CD14-positive monocyte (primary cell): ENCODE results near the gene IGFALS. TPM values are rescaled to one million over a fixed set of nuclear protein-coding genes. Genes with fewer than 3 reads are reported as not detected.

ENCODE experiments used
- DNase-seq, 3 donors: peaks; one replicate each; pipeline ENCODE4 v3.0.0-alpha.2; 2011 to 2022
- H2AFZ ChIP-seq: 2 replicates; pipeline ENCODE4 v1.6.0; 2012; ENCODE audit warnings: mild to moderate bottlenecking, low read depth, low read length, inconsistent platforms; ENCODE audit not compliant: insufficient read depth, poor library complexity, severe bottlenecking
- H3K27ac ChIP-seq, 2 donors: 1 replicate in 1 of 2; 2 replicates in 1 of 2; pipeline ENCODE4 v1.5.1; 2012 to 2013; ENCODE audit warnings: low read length in 2 of 2, control low read depth in 1 of 2, inconsistent platforms in 1 of 2, low read depth in 1 of 2, mild to moderate bottlenecking in 1 of 2
- H3K27me3 ChIP-seq, 2 donors: one replicate each; pipeline versions ENCODE4 v1.6.0 to v1.6.1; 2011 to 2013; ENCODE audit warnings: low read length in 2 of 2; ENCODE audit not compliant: control insufficient read depth in 2 of 2, insufficient read depth in 2 of 2
- H3K36me3 ChIP-seq, 2 donors: replicated peaks in 1 of 2; 1 replicate in 1 of 2; 2 replicates in 1 of 2; pipeline versions ENCODE4 v1.5.1 to v1.6.1; 2012 to 2013; ENCODE audit warnings: low read length in 2 of 2, control low read depth in 1 of 2, inconsistent platforms in 1 of 2, mild to moderate bottlenecking in 1 of 2; ENCODE audit not compliant: insufficient read depth in 2 of 2, control insufficient read depth in 1 of 2
- H3K4me1 ChIP-seq, 2 donors: 1 replicate in 1 of 2; 2 replicates in 1 of 2; pipeline versions ENCODE4 v1.5.1 to v1.6.1; 2012 to 2013; ENCODE audit warnings: low read length in 2 of 2, control low read depth in 1 of 2, inconsistent platforms in 1 of 2, mild to moderate bottlenecking in 1 of 2, moderate library complexity in 1 of 2; ENCODE audit not compliant: insufficient read depth in 2 of 2, control insufficient read depth in 1 of 2
- H3K4me2 ChIP-seq: replicated peaks from 2 replicates; pipeline ENCODE3; 2012; ENCODE audit warnings: low read length, moderate library complexity, mild to moderate bottlenecking; ENCODE audit not compliant: poor library complexity, severe bottlenecking; ENCODE audit errors: extremely low read depth
- H3K4me3 ChIP-seq, 3 experiments: fragments of 200-600 bp in 1 of 3; sonication (generic) in 1 of 3; replicated peaks in 1 of 3; 1 replicate in 2 of 3; 2 replicates in 1 of 3; pipeline ENCODE4 v1.5.1; 2011 to 2013; ENCODE audit warnings: low read length in 3 of 3, mild to moderate bottlenecking in 3 of 3, control low read depth in 2 of 3, low read depth in 2 of 3, inconsistent platforms in 1 of 3, moderate library complexity in 1 of 3
- H3K79me2 ChIP-seq: 2 replicates; pipeline ENCODE4 v1.6.0; 2012; ENCODE audit warnings: mild to moderate bottlenecking, control low read depth, inconsistent platforms, low read length, moderate library complexity; ENCODE audit not compliant: insufficient read depth
- H3K9ac ChIP-seq: 2 replicates; pipeline ENCODE4 v1.6.0; 2017; ENCODE audit warnings: low read length, mild to moderate bottlenecking; ENCODE audit not compliant: insufficient read depth, poor library complexity, severe bottlenecking
- H3K9me3 ChIP-seq, 2 donors: replicated peaks in 1 of 2; 1 replicate in 1 of 2; 2 replicates in 1 of 2; pipeline versions ENCODE4 v1.5.1 to v1.6.1; 2012 to 2013; ENCODE audit warnings: low read length in 2 of 2, control low read depth in 1 of 2; ENCODE audit not compliant: control insufficient read depth in 1 of 2, insufficient read depth in 1 of 2
- H4K20me1 ChIP-seq: 2 replicates; pipeline ENCODE4 v1.6.0; 2012; ENCODE audit warnings: mild to moderate bottlenecking, low read length, control low read depth, moderate library complexity; ENCODE audit not compliant: insufficient read depth
- H3K27ac Mint-ChIP-seq, 7 donors: one replicate each; pipeline ENCODE4 v1.8.0; 2020; ENCODE audit warnings: mild to moderate bottlenecking in 7 of 7, mixed read lengths in 7 of 7, moderate library complexity in 6 of 7, inconsistent platforms in 2 of 7
- H3K27me3 Mint-ChIP-seq, 3 donors: one replicate each; pipeline ENCODE4 v1.8.0; 2021 to 2022; ENCODE audit warnings: low read depth in 3 of 3, mild to moderate bottlenecking in 3 of 3, mixed read lengths in 3 of 3, moderate library complexity in 3 of 3, inconsistent platforms in 1 of 3
- H3K36me3 Mint-ChIP-seq, 2 donors: one replicate each; pipeline ENCODE4 v1.8.0; 2020; ENCODE audit warnings: mixed read lengths in 2 of 2, inconsistent platforms in 1 of 2, mild to moderate bottlenecking in 1 of 2
- H3K4me1 Mint-ChIP-seq: one replicate; pipeline ENCODE4 v1.8.0; 2020; ENCODE audit warnings: mild to moderate bottlenecking, mixed read lengths
- H3K4me3 Mint-ChIP-seq, 2 donors: one replicate each; pipeline ENCODE4 v1.8.0; 2020; ENCODE audit warnings: mild to moderate bottlenecking in 2 of 2, mixed read lengths in 2 of 2, moderate library complexity in 1 of 2
- H3K9me3 Mint-ChIP-seq, 7 donors: one replicate each; pipeline ENCODE4 v1.8.0; 2020 to 2022; ENCODE audit warnings: mixed read lengths in 7 of 7, mild to moderate bottlenecking in 6 of 7, moderate library complexity in 6 of 7, inconsistent platforms in 2 of 7
- WGBS: methylation state at CpG from one replicate; pipeline ENCODE4 v1.1.5; 2013; ENCODE audit warnings: missing lambda C conversion rate; ENCODE audit not compliant: insufficient coverage; 5-methylcytosine and 5-hydroxymethylcytosine counted together
- intact Hi-C, 2 donors: fragments of 100-400 bp; cut with micrococcal nuclease; formaldehyde crosslinking; loops; one replicate each; pipeline versions ENCODE4 v1.15.0 to v1.15.1; 2023
- polyA plus RNA-seq, 3 donors: library from polyadenylated mRNA; depleted of rRNA in 1 of 3; unstranded in 2 of 3; stranded (reverse) in 1 of 3; fragments of 300-500 nt in 2 of 3; fragments of >200 nt in 1 of 3; fragmentation: Illumina TruSeq in 2 of 3; gene quantifications; 1 replicate in 2 of 3; 2 replicates in 1 of 3; pipeline ENCODE4 v1.2.3, GENCODE V29; 2012 to 2021
- TF ChIP-seq, protein P1 (sequence below): fragments of 200-600 bp; IDR thresholded peaks from one replicate; pipeline ENCODE4 v1.8.0; 2022; ENCODE audit warnings: antibody characterized with exemption, mild to moderate bottlenecking

The IGFALS gene
- polyA plus RNA-seq, 3 donors: 0.07 TPM; not detected in 2

DNA sequence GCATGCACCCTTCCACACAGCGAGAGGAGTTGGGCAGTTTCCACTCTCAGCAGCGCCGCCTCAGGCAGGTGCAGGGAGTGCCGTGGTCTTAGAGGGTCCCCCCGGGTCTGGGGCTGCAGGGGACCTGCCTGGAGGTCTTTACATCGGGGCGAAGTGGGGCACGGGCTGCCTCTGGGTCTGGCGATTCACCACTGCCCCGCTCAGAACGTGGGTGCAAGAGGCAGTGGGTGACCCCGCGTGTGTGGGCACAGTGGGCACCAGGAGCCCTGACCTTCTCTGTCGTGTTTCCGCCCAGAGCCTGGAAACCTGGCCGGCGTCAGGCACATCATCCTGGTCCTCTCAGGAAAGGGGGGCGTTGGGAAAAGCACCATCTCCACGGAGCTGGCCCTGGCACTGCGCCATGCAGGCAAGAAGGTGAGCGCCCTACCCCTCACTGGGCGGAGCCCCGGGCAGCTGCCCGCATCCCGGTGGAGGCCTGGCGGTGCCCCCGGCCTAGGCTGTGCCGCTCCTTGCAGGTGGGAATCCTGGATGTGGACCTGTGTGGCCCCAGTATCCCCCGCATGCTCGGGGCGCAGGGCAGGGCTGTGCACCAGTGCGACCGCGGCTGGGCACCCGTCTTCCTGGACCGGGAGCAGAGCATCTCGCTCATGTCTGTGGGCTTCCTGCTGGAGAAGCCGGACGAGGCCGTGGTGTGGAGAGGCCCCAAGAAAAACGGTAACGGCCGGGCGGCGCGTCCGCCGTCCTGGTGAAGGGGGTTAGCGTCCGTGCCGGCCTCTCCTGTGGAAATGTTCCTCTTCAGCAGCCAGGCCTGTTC, 7.1 kb downstream of the IGFALS start:
- Mint-ChIP-seq H3K27me3 (no peaks in the 10 kb centered on the region), H3K4me3 (no peak overlapping the region)

DNA sequence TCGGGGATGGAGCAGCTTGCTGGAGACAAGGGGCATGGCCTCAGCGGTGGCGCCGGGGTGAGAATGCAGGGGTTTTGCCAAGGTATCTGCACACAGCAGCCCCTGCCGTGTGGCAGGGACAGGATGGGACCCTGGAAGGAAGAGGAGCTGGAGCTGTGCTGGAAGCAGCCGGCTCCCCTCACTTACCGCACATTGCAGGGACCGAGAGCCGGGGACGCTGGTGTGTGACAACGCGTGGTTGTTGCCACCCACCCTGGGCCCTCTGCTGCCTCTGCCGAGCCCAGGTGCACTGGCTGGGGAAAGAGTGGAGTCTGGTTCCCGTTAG, 7.7 kb downstream of the IGFALS start:
- Histone ChIP-seq H3K4me2 (no peak overlapping the region), H3K27ac (no peak overlapping the region), H3K4me3 (no peak overlapping the region), H4K20me1 (peaks cover 46% of the 10 kb centered on the region), H3K4me1 (peaks cover 23 to 28% of the 10 kb centered on the region in 2 donors), H3K79me2 (peaks cover 49% of the 10 kb centered on the region), H3K36me3 (peaks cover 40 to 43% of the 10 kb centered on the region in 2 donors), H2AFZ (no peak overlapping the region), H3K9ac (no peak overlapping the region), H3K27me3 (no peaks in the 10 kb centered on the region), H3K9me3 (no peaks in the 10 kb centered on the region)
- no peak for DNase-seq
- Mint-ChIP-seq H3K36me3 (peaks cover 18 to 52% of the 10 kb centered on the region in 2 donors), H3K4me1 (peaks cover 23% of the 10 kb centered on the region), H3K27me3 (no peaks in the 10 kb centered on the region), H3K27ac (no peak overlapping the region), H3K4me3 (no peak overlapping the region), H3K9me3 (no peaks in the 10 kb centered on the region)
- 99% methylated on average over 14 of the region's 14 CpGs for WGBS
- intact Hi-C loops: loop anchor here in 1 of 2 donors (10.0 kb wide), 2 partner anchors 81 to 361 kb away; partner anchors contain the start of genes MAPK8IP3 and UQCC4
- TF ChIP-seq, protein P1, sequence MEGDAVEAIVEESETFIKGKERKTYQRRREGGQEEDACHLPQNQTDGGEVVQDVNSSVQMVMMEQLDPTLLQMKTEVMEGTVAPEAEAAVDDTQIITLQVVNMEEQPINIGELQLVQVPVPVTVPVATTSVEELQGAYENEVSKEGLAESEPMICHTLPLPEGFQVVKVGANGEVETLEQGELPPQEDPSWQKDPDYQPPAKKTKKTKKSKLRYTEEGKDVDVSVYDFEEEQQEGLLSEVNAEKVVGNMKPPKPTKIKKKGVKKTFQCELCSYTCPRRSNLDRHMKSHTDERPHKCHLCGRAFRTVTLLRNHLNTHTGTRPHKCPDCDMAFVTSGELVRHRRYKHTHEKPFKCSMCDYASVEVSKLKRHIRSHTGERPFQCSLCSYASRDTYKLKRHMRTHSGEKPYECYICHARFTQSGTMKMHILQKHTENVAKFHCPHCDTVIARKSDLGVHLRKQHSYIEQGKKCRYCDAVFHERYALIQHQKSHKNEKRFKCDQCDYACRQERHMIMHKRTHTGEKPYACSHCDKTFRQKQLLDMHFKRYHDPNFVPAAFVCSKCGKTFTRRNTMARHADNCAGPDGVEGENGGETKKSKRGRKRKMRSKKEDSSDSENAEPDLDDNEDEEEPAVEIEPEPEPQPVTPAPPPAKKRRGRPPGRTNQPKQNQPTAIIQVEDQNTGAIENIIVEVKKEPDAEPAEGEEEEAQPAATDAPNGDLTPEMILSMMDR: no peak

More for the DNA sequence above, 7.1 kb downstream of the IGFALS start:
- 95% methylated on average over 47 of the region's 51 CpGs for WGBS
- Histone ChIP-seq H3K9me3 (no peaks in the 10 kb centered on the region), H3K36me3 (peaks cover 41 to 44% of the 10 kb centered on the region in 2 donors), H3K27me3 (no peaks in the 10 kb centered on the region), H3K27ac (no peak overlapping the region), H3K4me1 (peaks cover 17 to 21% of the 10 kb centered on the region in 2 donors), H3K4me2 (no peak overlapping the region), H3K4me3 (no peak overlapping the region), H3K79me2 (peaks cover 43% of the 10 kb centered on the region), H3K9ac (no peak overlapping the region), H2AFZ (no peak overlapping the region), H4K20me1 (peaks cover 39% of the 10 kb centered on the region)
- no peak for DNase-seq
- Mint-ChIP-seq H3K4me1 (peaks cover 17% of the 10 kb centered on the region), H3K36me3 (peaks cover 18 to 55% of the 10 kb centered on the region in 2 donors), H3K9me3 (no peaks in the 10 kb centered on the region), H3K27ac (peak overlapping the region in 1 of 7 donors; percentile 43)
- TF ChIP-seq, protein P1: no peak
- intact Hi-C loops: loop anchor here in 1 of 2 donors (10.0 kb wide), 2 partner anchors 82 to 362 kb away; partner anchors contain the start of genes MAPK8IP3 and UQCC4
